Astrocyte (in vitro differentiated cells and primary cell): Measurements from ENCODE around the gene DEPDC7.

Experiments used
- CTCF ChIP-seq: IDR thresholded peaks from 2 replicates; pipeline ENCODE4 v1.5.1; 2011; ENCODE audit warnings: low read depth, mild to moderate bottlenecking, inconsistent platforms, low read length, moderate library complexity; ENCODE audit not compliant: insufficient read depth
- EZH2 ChIP-seq: IDR thresholded peaks from 2 replicates; pipeline ENCODE4 v1.6.1; 2012; ENCODE audit warnings: mild to moderate bottlenecking, low read length, inconsistent platforms; ENCODE audit not compliant: insufficient read depth

- no peak for TF ChIP-seq CTCF
- no peak for TF ChIP-seq EZH2
These were observed 33.1 kb upstream of the DEPDC7 start for GRCh38 chr11:32982626-32983025.
